Measurements from ENCODE around the gene KMT2D. TPM values are rescaled to one million over a fixed set of nuclear protein-coding genes. Genes with fewer than 3 reads are reported as not detected.

Gene KMT2D
- total RNA-seq, 1 donor from 2014 or later: 99.8 TPM

GRCh38 chr12:49091056-49091835 is 30.7 kb upstream of the KMT2D start:
- H3K4me3 Mint-ChIP-seq: peak overlapping the region; percentile 89
- H3K27ac Mint-ChIP-seq (ENCODE audit: unreplicated experiment): peak overlapping the region; percentile 100
- H3K4me1 Mint-ChIP-seq: peaks cover 59% of the 10 kb centered on the region
- no peak for DNase-seq (ENCODE audit: low read depth, low spot score)
- H3K9me3 Mint-ChIP-seq: no peaks in the 10 kb centered on the region
- no peak for TF ChIP-seq CTCF (conservative IDR thresholded peaks at IDR 0.05)
- H3K27me3 Mint-ChIP-seq (ENCODE audit: low read depth): peaks cover 70% of the 10 kb centered on the region
- no peaks in the 10 kb centered on the region for H3K36me3 Mint-ChIP-seq (ENCODE audit: low read depth)

- peak overlapping the region; percentile 80 for H3K4me3 Mint-ChIP-seq
- peak; percentile 36 for DNase-seq (ENCODE audit: low read depth, low spot score)
- no peaks in the 10 kb centered on the region for H3K36me3 Mint-ChIP-seq (ENCODE audit: low read depth)
- H3K4me1 Mint-ChIP-seq: peaks cover 55% of the 10 kb centered on the region
- peak overlapping the region; percentile 83 for H3K27ac Mint-ChIP-seq (ENCODE audit: unreplicated experiment)
- TF ChIP-seq CTCF (conservative IDR thresholded peaks at IDR 0.05): peak; percentile 37
- H3K27me3 Mint-ChIP-seq (ENCODE audit: low read depth): peaks cover 64% of the 10 kb centered on the region
- no peaks in the 10 kb centered on the region for H3K9me3 Mint-ChIP-seq
Observed at GRCh38 chr12:49089821-49090773, 29.5 kb upstream of the KMT2D start.

- Mint-ChIP-seq H3K36me3 (ENCODE audit: low read depth) (no peaks in the 10 kb centered on the region), H3K4me1 (peaks cover 48% of the 10 kb centered on the region), H3K27me3 (ENCODE audit: low read depth) (peaks cover 59% of the 10 kb centered on the region), H3K4me3 (peak overlapping the region; percentile 82), H3K27ac (ENCODE audit: unreplicated experiment) (no peak overlapping the region), H3K9me3 (no peaks in the 10 kb centered on the region)
- DNase-seq (ENCODE audit: low read depth, low spot score): no peak
- no peak for TF ChIP-seq CTCF (conservative IDR thresholded peaks at IDR 0.05)
Observed at GRCh38 chr12:49088932-49089330, 28.3 kb upstream of the KMT2D start.

- peaks cover 42% of the 10 kb centered on the region for H3K4me1 Mint-ChIP-seq
- peaks cover 53% of the 10 kb centered on the region for H3K27me3 Mint-ChIP-seq (ENCODE audit: low read depth)
- peak overlapping the region; percentile 82 for H3K4me3 Mint-ChIP-seq
- TF ChIP-seq CTCF (conservative IDR thresholded peaks at IDR 0.05): peak; percentile 92
- no peak overlapping the region for H3K27ac Mint-ChIP-seq (ENCODE audit: unreplicated experiment)
- H3K36me3 Mint-ChIP-seq (ENCODE audit: low read depth): no peaks in the 10 kb centered on the region
- H3K9me3 Mint-ChIP-seq: no peaks in the 10 kb centered on the region
- peak; percentile 76 for DNase-seq (ENCODE audit: low read depth, low spot score)
Observed at GRCh38 chr12:49088150-49088931, 27.7 kb upstream of the KMT2D start.

GRCh38 chr12:49086116-49086515 is 25.5 kb upstream of the KMT2D start:
- Mint-ChIP-seq H3K27me3 (ENCODE audit: low read depth) (peaks cover 35% of the 10 kb centered on the region), H3K4me3 (no peak overlapping the region), H3K9me3 (no peaks in the 10 kb centered on the region), H3K36me3 (ENCODE audit: low read depth) (no peaks in the 10 kb centered on the region), H3K4me1 (peaks cover 20% of the 10 kb centered on the region), H3K27ac (ENCODE audit: unreplicated experiment) (no peak overlapping the region)
- no peak for TF ChIP-seq CTCF (conservative IDR thresholded peaks at IDR 0.05)
- no peak for DNase-seq (ENCODE audit: low read depth, low spot score)

All from neural crest cell (in vitro differentiated cells).